Measurements from ENCODE around the gene NYAP2. TPM values are rescaled to one million over a fixed set of nuclear protein-coding genes. Genes with fewer than 3 reads are reported as not detected.

The NYAP2 gene
- total RNA-seq, 1 donor from 2014 or later, result not detected

GRCh38 chr2:225464346-225465025, 65.0 kb downstream of the NYAP2 start:
- intact Hi-C loops (cut with micrococcal nuclease), result no loop called here

GRCh38 chr2:225465827-225466226, 66.3 kb downstream of the NYAP2 start:
- Histone ChIP-seq H3K4me3 (no peak overlapping the region), H3K27me3 (ENCODE audit: low read depth) (no peaks in the 10 kb centered on the region), H3K36me3 (no peaks in the 10 kb centered on the region), H3K4me1 (no peaks in the 10 kb centered on the region), H3K27ac (replicated peaks) (no peak overlapping the region), H3K9me3 (replicated peaks) (no peaks in the 10 kb centered on the region)
- no peak for DNase-seq
- intact Hi-C loops (cut with micrococcal nuclease), result no loop called here
- no peak for TF ChIP-seq CTCF (IDR thresholded peaks at IDR 0.05; ENCODE audit: borderline replicate concordance)

More at GRCh38 chr2:225464346-225465025, 65.0 kb downstream of the NYAP2 start:
- H3K27ac ChIP-seq (replicated peaks), result no peak overlapping the region
- H3K27me3 ChIP-seq (ENCODE audit: low read depth), result no peaks in the 10 kb centered on the region
- no peaks in the 10 kb centered on the region for H3K36me3 ChIP-seq
- H3K4me1 ChIP-seq, result no peaks in the 10 kb centered on the region
- H3K9me3 ChIP-seq (replicated peaks), result no peaks in the 10 kb centered on the region
- H3K4me3 ChIP-seq, result peak overlapping the region; percentile 9
- DNase-seq, result no peak
- no peak for TF ChIP-seq CTCF (IDR thresholded peaks at IDR 0.05; ENCODE audit: borderline replicate concordance)

GRCh38 chr2:225466891-225467604, 67.5 kb downstream of the NYAP2 start:
- intact Hi-C loops (cut with micrococcal nuclease), result no loop called here
- no peaks in the 10 kb centered on the region for H3K27me3 ChIP-seq (ENCODE audit: low read depth)
- no peaks in the 10 kb centered on the region for H3K9me3 ChIP-seq (replicated peaks)
- TF ChIP-seq CTCF (IDR thresholded peaks at IDR 0.05; ENCODE audit: borderline replicate concordance), result no peak
- no peaks in the 10 kb centered on the region for H3K4me1 ChIP-seq
- H3K4me3 ChIP-seq, result no peak overlapping the region
- H3K27ac ChIP-seq (replicated peaks), result no peak overlapping the region
- no peak for DNase-seq
- no peaks in the 10 kb centered on the region for H3K36me3 ChIP-seq

GRCh38 chr2:225468131-225468530, 68.6 kb downstream of the NYAP2 start:
- no peak overlapping the region for H3K4me3 ChIP-seq
- no peaks in the 10 kb centered on the region for H3K27me3 ChIP-seq (ENCODE audit: low read depth)
- H3K36me3 ChIP-seq, result no peaks in the 10 kb centered on the region
- intact Hi-C loops (cut with micrococcal nuclease), result no loop called here
- no peak for DNase-seq
- no peak overlapping the region for H3K27ac ChIP-seq (replicated peaks)
- H3K9me3 ChIP-seq (replicated peaks), result no peaks in the 10 kb centered on the region
- H3K4me1 ChIP-seq, result no peaks in the 10 kb centered on the region
- TF ChIP-seq CTCF (IDR thresholded peaks at IDR 0.05; ENCODE audit: borderline replicate concordance), result no peak

- no peak overlapping the region for H3K4me3 ChIP-seq
- intact Hi-C loops (cut with micrococcal nuclease), result no loop called here
- H3K9me3 ChIP-seq (replicated peaks), result no peaks in the 10 kb centered on the region
- no peak overlapping the region for H3K27ac ChIP-seq (replicated peaks)
- DNase-seq, result no peak
- no peak for TF ChIP-seq CTCF (IDR thresholded peaks at IDR 0.05; ENCODE audit: borderline replicate concordance)
- H3K27me3 ChIP-seq (ENCODE audit: low read depth), result no peaks in the 10 kb centered on the region
- H3K36me3 ChIP-seq, result no peaks in the 10 kb centered on the region
- H3K4me1 ChIP-seq, result no peaks in the 10 kb centered on the region
Observed at GRCh38 chr2:225471039-225471438, 71.5 kb downstream of the NYAP2 start.
